ENCODE results near the gene POLR3B. TPM values are rescaled to one million over a fixed set of nuclear protein-coding genes. Genes with fewer than 3 reads are reported as not detected.

Gene POLR3B
- total RNA-seq, 1 donor from 2014 or later, result 15.2 TPM

- H3K4me1 Mint-ChIP-seq, result peaks cover 9% of the 10 kb centered on the region
- H3K27me3 Mint-ChIP-seq (ENCODE audit: low read depth), result no peaks in the 10 kb centered on the region
- no peak overlapping the region for H3K4me3 Mint-ChIP-seq
- peaks cover 7% of the 10 kb centered on the region for H3K36me3 Mint-ChIP-seq (ENCODE audit: low read depth)
- DNase-seq (ENCODE audit: low read depth, low spot score), result no peak
- H3K27ac Mint-ChIP-seq (ENCODE audit: unreplicated experiment), result no peak overlapping the region
- H3K9me3 Mint-ChIP-seq, result no peaks in the 10 kb centered on the region
- TF ChIP-seq CTCF (conservative IDR thresholded peaks at IDR 0.05), result no peak
Measured at GRCh38 chr12:106428384-106428783, 70.8 kb downstream of the POLR3B start.

GRCh38 chr12:106429043-106429552 lies 71.5 kb downstream of the POLR3B start:
- no peak for TF ChIP-seq CTCF (conservative IDR thresholded peaks at IDR 0.05)
- Mint-ChIP-seq H3K36me3 (ENCODE audit: low read depth) (peaks cover 10% of the 10 kb centered on the region), H3K9me3 (no peaks in the 10 kb centered on the region)

GRCh38 chr12:106429636-106430035 lies 72.1 kb downstream of the POLR3B start:
- DNase-seq (ENCODE audit: low read depth, low spot score), result no peak
- Mint-ChIP-seq H3K36me3 (ENCODE audit: low read depth) (peaks cover 13% of the 10 kb centered on the region), H3K4me1 (peaks cover 9% of the 10 kb centered on the region), H3K27me3 (ENCODE audit: low read depth) (no peaks in the 10 kb centered on the region), H3K27ac (ENCODE audit: unreplicated experiment) (no peak overlapping the region), H3K4me3 (no peak overlapping the region), H3K9me3 (no peaks in the 10 kb centered on the region)
- no peak for TF ChIP-seq CTCF (conservative IDR thresholded peaks at IDR 0.05)

More at GRCh38 chr12:106429043-106429552, 71.5 kb downstream of the POLR3B start:
- no peaks in the 10 kb centered on the region for H3K27me3 Mint-ChIP-seq (ENCODE audit: low read depth)
- peaks cover 9% of the 10 kb centered on the region for H3K4me1 Mint-ChIP-seq
- no peak overlapping the region for H3K4me3 Mint-ChIP-seq
- no peak for DNase-seq (ENCODE audit: low read depth, low spot score)
- H3K27ac Mint-ChIP-seq (ENCODE audit: unreplicated experiment), result no peak overlapping the region

- Mint-ChIP-seq H3K27me3 (ENCODE audit: low read depth) (no peaks in the 10 kb centered on the region), H3K4me3 (no peak overlapping the region), H3K4me1 (peaks cover 5% of the 10 kb centered on the region), H3K9me3 (no peaks in the 10 kb centered on the region), H3K36me3 (ENCODE audit: low read depth) (peaks cover 13% of the 10 kb centered on the region), H3K27ac (ENCODE audit: unreplicated experiment) (no peak overlapping the region)
- TF ChIP-seq CTCF (conservative IDR thresholded peaks at IDR 0.05), result no peak
- DNase-seq (ENCODE audit: low read depth, low spot score), result no peak
Measured at GRCh38 chr12:106431839-106432411, 74.4 kb downstream of the POLR3B start.

- Mint-ChIP-seq H3K9me3 (no peaks in the 10 kb centered on the region), H3K27me3 (ENCODE audit: low read depth) (no peaks in the 10 kb centered on the region), H3K4me1 (peaks cover 5% of the 10 kb centered on the region), H3K4me3 (no peak overlapping the region), H3K27ac (ENCODE audit: unreplicated experiment) (peak overlapping the region; percentile 4), H3K36me3 (ENCODE audit: low read depth) (peaks cover 17% of the 10 kb centered on the region)
- no peak for DNase-seq (ENCODE audit: low read depth, low spot score)
- TF ChIP-seq CTCF (conservative IDR thresholded peaks at IDR 0.05), result no peak
Measured at GRCh38 chr12:106433055-106433454, 75.5 kb downstream of the POLR3B start.
